SK-N-SH (cell line): ENCODE data around the gene TCHH. TPM values are rescaled to one million over a fixed set of nuclear protein-coding genes. Genes with fewer than 3 reads are reported as not detected.

Experiments
- CTCF ChIA-PET: fragments of 300-600, 350-600 bp; formaldehyde crosslinking; extraction: SDS; loops from one replicate; lab custom pipeline; 2021; lab: Yijun Ruan, JAX
- POLR2A ChIA-PET: fragments of 350-600 bp; sonication (Branson Sonifier 250); formaldehyde crosslinking; extraction: SDS; loops from one replicate; lab custom pipeline; 2020; ENCODE audit warnings: antibody characterized with exemption, inconsistent platforms; lab: Yijun Ruan, JAX
- DNase-seq: peaks from one replicate; pipeline ENCODE4 v3.0.0; 2012
- H2AFZ ChIP-seq: fragments of 200-600 bp; sonication (generic); 2 replicates; pipeline ENCODE4 v1.8.1; 2016; ENCODE audit warnings: antibody characterized with exemption, mild to moderate bottlenecking, low read depth
- H3F3A ChIP-seq: fragments of 200-600 bp; sonication (generic); replicated peaks from 2 replicates; pipeline ENCODE3; 2016; ENCODE audit warnings: antibody characterized with exemption, mild to moderate bottlenecking; ENCODE audit not compliant: insufficient read depth
- H3K27ac ChIP-seq, 2 experiments: fragments of 200-500 bp in 1 of 2; fragments of 200-600 bp in 1 of 2; sonication (Bioruptor generic) in 1 of 2; sonication (generic), shearing (Covaris generic) in 1 of 2; 2 replicates each; pipeline versions ENCODE4 v1.5.1 to v1.6.1; 2014 to 2016; ENCODE audit warnings: low read depth in 2 of 2, inconsistent platforms in 1 of 2, low read length in 1 of 2, mild to moderate bottlenecking in 1 of 2, mixed read lengths in 1 of 2
- H3K27me3 ChIP-seq: fragments of 200-600 bp; sonication (generic), shearing (Covaris generic); 2 replicates; pipeline ENCODE4 v1.6.1; 2016; ENCODE audit warnings: mixed run types; ENCODE audit not compliant: insufficient read depth
- H3K36me3 ChIP-seq, 2 experiments: fragments of 200-500 bp in 1 of 2; fragments of 200-600 bp in 1 of 2; sonication (Bioruptor generic) in 1 of 2; sonication (generic) in 1 of 2; replicated peaks in 1 of 2; 2 replicates each; pipeline versions ENCODE3 to v1.5.1; 2014 to 2016; ENCODE audit warnings: low read length in 1 of 2, mild to moderate bottlenecking in 1 of 2; ENCODE audit not compliant: insufficient read depth in 2 of 2, control insufficient read depth in 1 of 2
- H3K4me1 ChIP-seq, 2 experiments: fragments of 200-500 bp in 1 of 2; fragments of 200-600 bp in 1 of 2; sonication (Bioruptor generic) in 1 of 2; sonication (generic), shearing (Covaris generic) in 1 of 2; 2 replicates each; pipeline versions ENCODE4 v1.5.1 to v1.6.1; 2014 to 2016; ENCODE audit warnings: low read depth in 1 of 2, low read length in 1 of 2, mixed run types in 1 of 2; ENCODE audit not compliant: insufficient read depth in 2 of 2, control insufficient read depth in 1 of 2
- H3K4me2 ChIP-seq: fragments of 200-600 bp; sonication (generic), shearing (Covaris generic); 2 replicates; pipeline ENCODE4 v1.6.1; 2017; ENCODE audit warnings: mixed run types
- H3K4me3 ChIP-seq, 2 experiments: fragments of 200-500 bp in 1 of 2; fragments of 200-600 bp in 1 of 2; sonication (Bioruptor generic) in 1 of 2; sonication (generic), shearing (Covaris generic) in 1 of 2; 2 replicates each; pipeline versions ENCODE4 v1.5.1 to v1.8.1; 2014 to 2016; ENCODE audit warnings: low read depth in 2 of 2, inconsistent platforms in 1 of 2, low read length in 1 of 2, mild to moderate bottlenecking in 1 of 2, mixed read lengths in 1 of 2, moderate library complexity in 1 of 2
- H3K79me2 ChIP-seq: fragments of 200-600 bp; sonication (generic); 2 replicates; pipeline ENCODE4 v1.8.1; 2017; ENCODE audit warnings: mild to moderate bottlenecking; ENCODE audit not compliant: insufficient read depth
- H3K9ac ChIP-seq: fragments of 200-600 bp; sonication (generic); 2 replicates; pipeline ENCODE4 v1.6.1; 2017; ENCODE audit warnings: mixed run types
- H3K9me2 ChIP-seq: fragments of 200-600 bp; sonication (generic); 2 replicates; pipeline ENCODE4 v1.6.1; 2017; ENCODE audit warnings: mixed run types
- H3K9me3 ChIP-seq: fragments of 200-600 bp; sonication (generic); 2 replicates; pipeline ENCODE4 v1.6.1; 2017; ENCODE audit warnings: mixed run types, mild to moderate bottlenecking, moderate library complexity
- H4K20me1 ChIP-seq: fragments of 200-600 bp; sonication (generic); 2 replicates; pipeline ENCODE4 v1.6.1; 2017; ENCODE audit warnings: mild to moderate bottlenecking, mixed run types; ENCODE audit not compliant: insufficient read depth
- CHD2 ChIP-seq: fragments of 150-350 bp; IDR thresholded peaks from 2 replicates; pipeline ENCODE4 v1.6.1; 2018; ENCODE audit warnings: low read length; ENCODE audit not compliant: partially characterized antibody
- CTCF ChIP-seq: fragments of 200-600 bp; sonication (generic); IDR thresholded peaks from 2 replicates; pipeline ENCODE4 v1.6.1; 2017; ENCODE audit warnings: antibody characterized with exemption, mild to moderate bottlenecking, moderate library complexity
- EP300 ChIP-seq, 2 experiments: IDR thresholded peaks; 2 replicates each; pipeline versions ENCODE4 v1.4.0 to v1.6.1; 2012; ENCODE audit warnings: borderline replicate concordance in 1 of 2, low read depth in 1 of 2, low read length in 1 of 2
- FOSL2 ChIP-seq: IDR thresholded peaks from 2 replicates; pipeline ENCODE4 v1.4.0; 2012; ENCODE audit warnings: low read depth, mild to moderate bottlenecking, moderate library complexity, borderline replicate concordance
- FOXJ3 ChIP-seq: sonication (generic); formaldehyde crosslinking; IDR thresholded peaks from 2 replicates; pipeline ENCODE4 v1.5.1; 2020; ENCODE audit warnings: mild to moderate bottlenecking, missing genetic modification reagents
- FOXM1 ChIP-seq: IDR thresholded peaks from 2 replicates; pipeline ENCODE4 v1.4.0; 2012; ENCODE audit warnings: low read depth, mild to moderate bottlenecking
- IRF3 ChIP-seq: fragments of 150-350 bp; IDR thresholded peaks from 2 replicates; pipeline ENCODE4 v1.6.1; 2016; ENCODE audit warnings: mild to moderate bottlenecking, low read depth, low read length
- JUND ChIP-seq: IDR thresholded peaks from 2 replicates; pipeline ENCODE4 v1.4.0; 2012
- NRF1 ChIP-seq: IDR thresholded peaks from 2 replicates; pipeline ENCODE4 v1.6.1; 2012; ENCODE audit warnings: low read depth, mild to moderate bottlenecking, low read length
- PBX3 ChIP-seq: IDR thresholded peaks from 2 replicates; pipeline ENCODE4; 2012
- POLR2AphosphoS5 ChIP-seq: IDR thresholded peaks from 2 replicates; pipeline ENCODE4 v1.6.1; 2012; ENCODE audit warnings: low read depth, low read length
- RAD21 ChIP-seq: IDR thresholded peaks from 2 replicates; pipeline ENCODE4 v1.6.1; 2012; ENCODE audit warnings: mild to moderate bottlenecking, low read length
- RCOR1 ChIP-seq: fragments of 150-350 bp; IDR thresholded peaks from 2 replicates; pipeline ENCODE4 v1.6.1; 2017; ENCODE audit warnings: antibody characterized with exemption, low read length
- RFX5 ChIP-seq: IDR thresholded peaks from 2 replicates; pipeline ENCODE4 v1.6.1; 2012; ENCODE audit warnings: mild to moderate bottlenecking, improper control_type of control experiment, low read length
- SIN3A ChIP-seq: IDR thresholded peaks from 2 replicates; pipeline ENCODE4 v1.6.1; 2012; ENCODE audit warnings: low read depth, mild to moderate bottlenecking, low read length, moderate library complexity, borderline replicate concordance
- SMC3 ChIP-seq: IDR thresholded peaks from 2 replicates; pipeline ENCODE4 v1.6.1; 2012; ENCODE audit warnings: low read depth, low read length, improper control_type of control experiment
- TCF12 ChIP-seq: IDR thresholded peaks from 2 replicates; pipeline ENCODE4 v1.4.0; 2012
- TEAD4 ChIP-seq: IDR thresholded peaks from 2 replicates; pipeline ENCODE4 v1.4.0; 2012; ENCODE audit warnings: mild to moderate bottlenecking, borderline replicate concordance; ENCODE audit not compliant: insufficient read depth
- USF1 ChIP-seq: IDR thresholded peaks from 2 replicates; pipeline ENCODE4 v1.4.0; 2012; ENCODE audit warnings: low read depth, borderline replicate concordance
- USF2 ChIP-seq: fragments of 150-350 bp; IDR thresholded peaks from 2 replicates; pipeline ENCODE4 v1.6.1; 2017; ENCODE audit warnings: antibody characterized with exemption, low read length, low read depth, borderline replicate concordance
- ZBTB33 ChIP-seq: IDR thresholded peaks from 2 replicates; pipeline ENCODE4 v1.4.0; 2012; ENCODE audit warnings: low read depth, borderline replicate concordance
- WGBS: methylation state at CpG from one replicate; pipeline ENCODE4 v1.1.6; 2017; ENCODE audit warnings: low lambda C conversion rate; 5-methylcytosine and 5-hydroxymethylcytosine counted together
- polyA plus RNA-seq, 3 experiments: library from polyadenylated mRNA; depleted of rRNA; stranded (reverse); fragments of >200 nt; gene quantifications; 2 replicates each; pipeline ENCODE4 v1.2.3, GENCODE V29; 2012

Gene TCHH
- polyA plus RNA-seq, 1 of the 3 experiments (the other 2 are of a cell fraction) = not detected

- Histone ChIP-seq H3F3A (peaks cover 17% of the 10 kb centered on the region), H2AFZ (no peak within 1 kb of the TSS), H3K27me3 (no peaks in the 10 kb centered on the region), H4K20me1 (no peaks in the 10 kb centered on the region), H3K9me3 (no peaks in the 10 kb centered on the region), H3K9ac (no peak within 1 kb of the TSS), H3K9me2 (no peaks in the 10 kb centered on the region), H3K4me1 (peaks cover 0 to 8% of the 10 kb centered on the region in 2 experiments; a peak in 1 of 4 replicates), H3K4me2 (no peak within 1 kb of the TSS), H3K36me3 (no peaks in the 10 kb centered on the region), H3K4me3 (no peak within 1 kb of the TSS), H3K79me2 (no peaks in the 10 kb centered on the region), H3K27ac (no peak within 1 kb of the TSS)
- TF ChIP-seq FOXJ3 (CRISPR knock-in tag) = no peak
- no peak for TF ChIP-seq JUND
- no peak for TF ChIP-seq RFX5
- no peak for TF ChIP-seq FOSL2
- TF ChIP-seq USF1 = no peak
- TF ChIP-seq ZBTB33 = no peak
- ChIA-PET CTCF (no interaction called here), POLR2A (no interaction called here)
- 45% methylated on average over 1 of the region's 1 CpG for WGBS
- no peak for DNase-seq
Measured at GRCh38 chr1:152159144-152159543, 43.9 kb upstream of the TCHH start, which contains the start of gene RPTN. RPTN (minus strand) TSS chr1:152159228; CDS start chr1:152157889, 1,339 bp downstream.

GRCh38 chr1:152153996-152154395, 38.8 kb upstream of the TCHH start:
- Histone ChIP-seq H3K27ac (no peak overlapping the region), H3K4me2 (no peak overlapping the region), H3K4me3 (no peak overlapping the region), H3K4me1 (no peaks in the 10 kb centered on the region), H3F3A (no peaks in the 10 kb centered on the region), H4K20me1 (no peaks in the 10 kb centered on the region), H3K79me2 (no peaks in the 10 kb centered on the region), H2AFZ (no peak overlapping the region), H3K27me3 (no peaks in the 10 kb centered on the region), H3K36me3 (no peaks in the 10 kb centered on the region), H3K9me2 (no peaks in the 10 kb centered on the region), H3K9ac (no peak overlapping the region), H3K9me3 (no peaks in the 10 kb centered on the region)
- no peak for DNase-seq
- no peak for TF ChIP-seq RCOR1
- TF ChIP-seq PBX3 = no peak
- TF ChIP-seq SIN3A = no peak
- no peak for TF ChIP-seq FOXM1
- no peak for TF ChIP-seq FOXJ3 (CRISPR knock-in tag)
- no peak for TF ChIP-seq TEAD4
- TF ChIP-seq CHD2 = no peak
- TF ChIP-seq NRF1 = no peak
- TF ChIP-seq CTCF = no peak
- TF ChIP-seq SMC3 = no peak
- no peak for TF ChIP-seq TCF12
- no peak for TF ChIP-seq POLR2AphosphoS5
- no peak for TF ChIP-seq EP300 (IDR thresholded peaks at IDR 0.05; ENCODE audit: borderline replicate concordance in 1 of 2, low read depth in 1 of 2, low read length in 1 of 2)
- no peak for TF ChIP-seq RAD21
- TF ChIP-seq IRF3 = no peak
- no peak for TF ChIP-seq USF2
- WGBS = 11% methylated on average over 3 of the region's 3 CpGs
- ChIA-PET POLR2A (no interaction called here), CTCF (interaction anchor here (0.9 kb wide), 1 partner anchor 152 kb away, joined by 3 read pairs; no protein-coding TSS in a partner anchor)
